ENCODE measurements around the gene CNTNAP5. TPM values are rescaled to one million over a fixed set of nuclear protein-coding genes. Genes with fewer than 3 reads are reported as not detected.

CNTNAP5 gene
- total and polyA plus RNA-seq, 2 experiments from 2014 or later, result 0.03 TPM; not detected in 1

DNA sequence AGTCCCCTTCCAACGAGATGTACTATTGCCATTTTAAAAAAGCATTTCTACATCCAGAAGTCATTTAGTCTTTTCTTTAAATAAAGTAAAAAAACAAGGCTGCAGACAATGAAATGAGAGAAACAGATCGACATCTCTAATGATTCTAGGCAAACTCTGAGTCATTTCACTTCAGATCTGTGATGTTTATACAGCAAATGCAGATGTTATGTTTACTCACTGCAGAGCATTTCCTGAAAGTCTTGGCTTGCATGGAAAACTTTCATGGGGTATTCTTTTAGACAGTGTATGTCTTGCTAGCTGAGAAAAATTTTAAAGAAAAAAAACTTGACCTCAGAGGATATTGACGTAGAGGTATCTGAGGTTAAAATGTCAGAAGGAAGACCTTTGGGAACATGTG is 797.4 kb downstream of the CNTNAP5 start:
- Histone ChIP-seq H3K4me1 (ENCODE audit: low read depth) (no peaks in the 10 kb centered on the region), H3K36me3 (no peaks in the 10 kb centered on the region), H3K27ac (no peak overlapping the region), H3K4me3 (no peak overlapping the region), H3K9me3 (ENCODE audit: low read depth) (no peaks in the 10 kb centered on the region), H3K27me3 (no peaks in the 10 kb centered on the region)
- TF ChIP-seq, protein P1, sequence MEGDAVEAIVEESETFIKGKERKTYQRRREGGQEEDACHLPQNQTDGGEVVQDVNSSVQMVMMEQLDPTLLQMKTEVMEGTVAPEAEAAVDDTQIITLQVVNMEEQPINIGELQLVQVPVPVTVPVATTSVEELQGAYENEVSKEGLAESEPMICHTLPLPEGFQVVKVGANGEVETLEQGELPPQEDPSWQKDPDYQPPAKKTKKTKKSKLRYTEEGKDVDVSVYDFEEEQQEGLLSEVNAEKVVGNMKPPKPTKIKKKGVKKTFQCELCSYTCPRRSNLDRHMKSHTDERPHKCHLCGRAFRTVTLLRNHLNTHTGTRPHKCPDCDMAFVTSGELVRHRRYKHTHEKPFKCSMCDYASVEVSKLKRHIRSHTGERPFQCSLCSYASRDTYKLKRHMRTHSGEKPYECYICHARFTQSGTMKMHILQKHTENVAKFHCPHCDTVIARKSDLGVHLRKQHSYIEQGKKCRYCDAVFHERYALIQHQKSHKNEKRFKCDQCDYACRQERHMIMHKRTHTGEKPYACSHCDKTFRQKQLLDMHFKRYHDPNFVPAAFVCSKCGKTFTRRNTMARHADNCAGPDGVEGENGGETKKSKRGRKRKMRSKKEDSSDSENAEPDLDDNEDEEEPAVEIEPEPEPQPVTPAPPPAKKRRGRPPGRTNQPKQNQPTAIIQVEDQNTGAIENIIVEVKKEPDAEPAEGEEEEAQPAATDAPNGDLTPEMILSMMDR (IDR thresholded peaks at IDR 0.05; ENCODE audit: low read depth, low read length), result no peak
- no peak for DNase-seq (ENCODE audit: low read depth in 1 of 2, low spot score in 1 of 2)

DNA sequence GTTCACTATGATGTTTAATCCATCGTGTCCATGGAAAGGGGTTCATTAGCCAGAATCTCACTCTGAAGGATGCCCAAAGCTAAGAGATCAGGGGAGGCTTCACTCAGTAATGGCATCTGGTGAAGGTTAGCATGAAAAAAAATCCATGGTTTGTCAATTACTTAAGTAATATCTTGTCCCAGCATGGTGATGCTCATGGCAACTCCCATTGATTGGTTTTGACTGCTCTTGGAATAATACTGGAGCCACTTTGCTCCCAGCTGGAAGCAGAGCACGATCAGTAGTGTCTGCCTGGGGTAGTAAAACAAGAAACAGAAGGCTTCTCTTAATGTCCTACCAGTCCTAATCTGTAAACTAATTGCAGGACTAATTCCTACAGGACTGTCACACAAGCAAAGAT is 799.4 kb downstream of the CNTNAP5 start:
- Histone ChIP-seq H3K27ac (no peak overlapping the region), H3K4me3 (no peak overlapping the region), H3K27me3 (no peaks in the 10 kb centered on the region), H3K36me3 (no peaks in the 10 kb centered on the region), H3K4me1 (ENCODE audit: low read depth) (no peaks in the 10 kb centered on the region), H3K9me3 (ENCODE audit: low read depth) (no peaks in the 10 kb centered on the region)
- no peak for DNase-seq (ENCODE audit: low read depth in 1 of 2, low spot score in 1 of 2)
- TF ChIP-seq, protein P1 (IDR thresholded peaks at IDR 0.05; ENCODE audit: low read depth, low read length), result no peak

DNA sequence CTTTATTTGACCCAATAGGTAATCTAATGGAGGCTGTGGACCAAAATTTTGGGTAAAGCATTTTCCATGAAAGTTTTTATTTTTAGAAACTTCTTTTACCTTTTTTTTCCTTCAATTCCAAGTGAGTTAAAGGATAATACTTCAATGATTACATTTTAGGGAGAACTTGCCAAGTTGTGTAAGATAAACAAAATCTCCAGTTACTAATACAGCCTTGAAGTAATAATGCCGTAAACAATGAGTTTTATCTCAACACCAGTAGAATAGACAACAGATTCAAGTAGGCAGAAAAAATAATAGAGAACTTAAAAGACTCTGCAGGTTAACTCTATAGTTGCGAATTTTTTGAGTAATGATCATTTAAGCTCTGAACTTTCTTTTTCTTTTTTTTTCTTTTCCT is 807.4 kb downstream of the CNTNAP5 start:
- H3K36me3 ChIP-seq, result no peaks in the 10 kb centered on the region
- H3K4me3 ChIP-seq, result no peak overlapping the region
- H3K27me3 ChIP-seq, result no peaks in the 10 kb centered on the region
- no peaks in the 10 kb centered on the region for H3K4me1 ChIP-seq (ENCODE audit: low read depth)
- H3K9me3 ChIP-seq (ENCODE audit: low read depth), result no peaks in the 10 kb centered on the region
- TF ChIP-seq, protein P1 (IDR thresholded peaks at IDR 0.05; ENCODE audit: low read depth, low read length), result no peak
- H3K27ac ChIP-seq, result no peak overlapping the region
- DNase-seq (ENCODE audit: low read depth in 1 of 2, low spot score in 1 of 2), result no peak

GRCh38 chr2:124834331-124834730 is 809.2 kb downstream of the CNTNAP5 start:
- H3K27me3 ChIP-seq, result no peaks in the 10 kb centered on the region
- no peaks in the 10 kb centered on the region for H3K9me3 ChIP-seq (ENCODE audit: low read depth)
- H3K4me3 ChIP-seq, result no peak overlapping the region
- DNase-seq (ENCODE audit: low read depth in 1 of 2, low spot score in 1 of 2), result no peak
- TF ChIP-seq, protein P1 (IDR thresholded peaks at IDR 0.05; ENCODE audit: low read depth, low read length), result no peak
- no peak overlapping the region for H3K27ac ChIP-seq
- H3K4me1 ChIP-seq (ENCODE audit: low read depth), result no peaks in the 10 kb centered on the region
- H3K36me3 ChIP-seq, result no peaks in the 10 kb centered on the region

- no peak overlapping the region for H3K27ac ChIP-seq
- H3K36me3 ChIP-seq, result no peaks in the 10 kb centered on the region
- no peak overlapping the region for H3K4me3 ChIP-seq
- no peaks in the 10 kb centered on the region for H3K9me3 ChIP-seq (ENCODE audit: low read depth)
- TF ChIP-seq, protein P1 (IDR thresholded peaks at IDR 0.05; ENCODE audit: low read depth, low read length), result no peak
- no peaks in the 10 kb centered on the region for H3K27me3 ChIP-seq
- no peaks in the 10 kb centered on the region for H3K4me1 ChIP-seq (ENCODE audit: low read depth)
- DNase-seq (ENCODE audit: low read depth in 1 of 2, low spot score in 1 of 2), result no peak
Measured at GRCh38 chr2:124835331-124835730, 810.2 kb downstream of the CNTNAP5 start.

- Histone ChIP-seq H3K27me3 (no peaks in the 10 kb centered on the region), H3K27ac (no peak overlapping the region), H3K36me3 (no peaks in the 10 kb centered on the region), H3K9me3 (ENCODE audit: low read depth) (no peaks in the 10 kb centered on the region), H3K4me3 (no peak overlapping the region), H3K4me1 (ENCODE audit: low read depth) (no peaks in the 10 kb centered on the region)
- DNase-seq (ENCODE audit: low read depth in 1 of 2, low spot score in 1 of 2), result peak in 1 of 2 donors; percentile 82
- TF ChIP-seq, protein P1 (IDR thresholded peaks at IDR 0.05; ENCODE audit: low read depth, low read length), result no peak
Measured at GRCh38 chr2:124836416-124836815, 811.3 kb downstream of the CNTNAP5 start.
